ENCODE data around the gene APC2.

APC2 gene

GRCh38 chr19:1447504-1447903, 2.4 kb upstream of the APC2 start:
- no peak for DNase-seq

GRCh38 chr19:1447944-1448343, 2.0 kb upstream of the APC2 start:
- DNase-seq = no peak

GRCh38 chr19:1450735-1451731, 1.1 kb downstream of the APC2 start:
- no peak for DNase-seq

- DNase-seq = no peak
These were observed 2.2 kb downstream of the APC2 start for GRCh38 chr19:1451916-1452801.

GRCh38 chr19:1452802-1453524, 3.0 kb downstream of the APC2 start:
- no peak for DNase-seq

GRCh38 chr19:1453525-1454364, 3.8 kb downstream of the APC2 start:
- no peak for DNase-seq

- DNase-seq = no peak
These were observed 5.0 kb downstream of the APC2 start for GRCh38 chr19:1455002-1455335.

- DNase-seq = no peak
These were observed 5.6 kb downstream of the APC2 start for GRCh38 chr19:1455336-1456120.

GRCh38 chr19:1456121-1456900, 6.4 kb downstream of the APC2 start:
- DNase-seq = no peak

- no peak for DNase-seq
These were observed 7.3 kb downstream of the APC2 start for GRCh38 chr19:1457031-1457739.

- no peak for DNase-seq
These were observed 8.0 kb downstream of the APC2 start for GRCh38 chr19:1457892-1458291.

- DNase-seq = no peak
These were observed 9.6 kb downstream of the APC2 start for GRCh38 chr19:1459479-1459878.

- DNase-seq = no peak
These were observed 10.4 kb downstream of the APC2 start for GRCh38 chr19:1460033-1460995.

GRCh38 chr19:1461862-1462261, 11.9 kb downstream of the APC2 start:
- DNase-seq = no peak

- DNase-seq = no peak
These were observed 15.5 kb downstream of the APC2 start for GRCh38 chr19:1465191-1466016.

- DNase-seq = no peak
These were observed 16.1 kb downstream of the APC2 start for GRCh38 chr19:1466018-1466460.

- DNase-seq = no peak
These were observed 16.7 kb downstream of the APC2 start for GRCh38 chr19:1466461-1467214.

Measured in NK-92 treated with Interleukin-12 subunit alpha and Interleukin-12 subunit beta, amount 100 ng/mL, for 24 hours (cell line).